Omental fat pad (tissue), 4 donors: ENCODE data around the gene C19orf12. TPM values are rescaled to one million over a fixed set of nuclear protein-coding genes. Genes with fewer than 3 reads are reported as not detected.

Source experiments
- ATAC-seq: fragments of 150-250 bp; one replicate; pipeline ENCODE4 v1.9.1; 2016; ENCODE audit warnings: mild to moderate bottlenecking, moderate library complexity; ENCODE audit not compliant: low FRiP score
- DNase-seq: peaks from one replicate; pipeline ENCODE4 v3.0.0-alpha.2; 2019; ENCODE audit warnings: low spot score
- total RNA-seq, 4 donors: library from RNA; depleted of rRNA; stranded (reverse); fragments of >200 nt; gene quantifications; one replicate each; pipeline ENCODE4 v1.1.0, GENCODE V29; 2016
- TF ChIP-seq, protein P1 (sequence below), 3 donors: fragments of 450-650 bp; IDR thresholded peaks; one replicate each; pipeline ENCODE4 v1.5.1; 2016 to 2017; ENCODE audit warnings: antibody characterized with exemption in 3 of 3, mild to moderate bottlenecking in 3 of 3, moderate library complexity in 2 of 3

C19orf12 gene
- total RNA-seq, 4 donors from 2014 or later, result 105 to 260 (median 142) TPM

DNA sequence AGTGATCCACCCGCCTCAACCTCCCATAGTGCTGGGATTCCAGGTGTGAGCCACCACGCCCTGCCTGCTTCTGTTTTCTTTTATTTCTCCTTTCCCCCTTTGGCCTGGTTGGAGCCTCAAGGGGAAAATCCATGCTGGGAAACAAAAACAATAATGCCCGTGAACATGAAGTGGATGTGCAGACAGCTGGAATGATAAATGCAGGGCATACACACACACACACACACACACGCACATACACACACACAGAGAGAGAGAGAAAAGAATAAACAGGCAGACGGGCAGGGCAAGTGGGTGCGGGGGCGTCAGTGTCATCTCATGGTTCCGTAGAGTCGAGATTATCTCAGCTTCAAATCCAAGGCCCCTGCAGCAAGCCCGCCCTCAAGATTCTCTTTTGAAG, 54.2 kb downstream of the C19orf12 start:
- TF ChIP-seq, protein P1, sequence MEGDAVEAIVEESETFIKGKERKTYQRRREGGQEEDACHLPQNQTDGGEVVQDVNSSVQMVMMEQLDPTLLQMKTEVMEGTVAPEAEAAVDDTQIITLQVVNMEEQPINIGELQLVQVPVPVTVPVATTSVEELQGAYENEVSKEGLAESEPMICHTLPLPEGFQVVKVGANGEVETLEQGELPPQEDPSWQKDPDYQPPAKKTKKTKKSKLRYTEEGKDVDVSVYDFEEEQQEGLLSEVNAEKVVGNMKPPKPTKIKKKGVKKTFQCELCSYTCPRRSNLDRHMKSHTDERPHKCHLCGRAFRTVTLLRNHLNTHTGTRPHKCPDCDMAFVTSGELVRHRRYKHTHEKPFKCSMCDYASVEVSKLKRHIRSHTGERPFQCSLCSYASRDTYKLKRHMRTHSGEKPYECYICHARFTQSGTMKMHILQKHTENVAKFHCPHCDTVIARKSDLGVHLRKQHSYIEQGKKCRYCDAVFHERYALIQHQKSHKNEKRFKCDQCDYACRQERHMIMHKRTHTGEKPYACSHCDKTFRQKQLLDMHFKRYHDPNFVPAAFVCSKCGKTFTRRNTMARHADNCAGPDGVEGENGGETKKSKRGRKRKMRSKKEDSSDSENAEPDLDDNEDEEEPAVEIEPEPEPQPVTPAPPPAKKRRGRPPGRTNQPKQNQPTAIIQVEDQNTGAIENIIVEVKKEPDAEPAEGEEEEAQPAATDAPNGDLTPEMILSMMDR (IDR thresholded peaks at IDR 0.05), result no peak
- DNase-seq, result no peak
- ATAC-seq, result no peak

- ATAC-seq (no peak), DNase-seq (no peak)
- TF ChIP-seq, protein P1 (IDR thresholded peaks at IDR 0.05), result no peak
Observed at GRCh38 chr19:29658221-29658991, 56.7 kb downstream of the C19orf12 start.

GRCh38 chr19:29655648-29656335, 59.3 kb downstream of the C19orf12 start:
- ATAC-seq, result no peak
- DNase-seq, result no peak

GRCh38 chr19:29653398-29653797, 61.7 kb downstream of the C19orf12 start:
- DNase-seq, result no peak
- ATAC-seq, result no peak
- TF ChIP-seq, protein P1 (IDR thresholded peaks at IDR 0.05), result no peak

More at GRCh38 chr19:29655648-29656335, 59.3 kb downstream of the C19orf12 start:
- TF ChIP-seq, protein P1 (IDR thresholded peaks at IDR 0.05), result no peak

DNA sequence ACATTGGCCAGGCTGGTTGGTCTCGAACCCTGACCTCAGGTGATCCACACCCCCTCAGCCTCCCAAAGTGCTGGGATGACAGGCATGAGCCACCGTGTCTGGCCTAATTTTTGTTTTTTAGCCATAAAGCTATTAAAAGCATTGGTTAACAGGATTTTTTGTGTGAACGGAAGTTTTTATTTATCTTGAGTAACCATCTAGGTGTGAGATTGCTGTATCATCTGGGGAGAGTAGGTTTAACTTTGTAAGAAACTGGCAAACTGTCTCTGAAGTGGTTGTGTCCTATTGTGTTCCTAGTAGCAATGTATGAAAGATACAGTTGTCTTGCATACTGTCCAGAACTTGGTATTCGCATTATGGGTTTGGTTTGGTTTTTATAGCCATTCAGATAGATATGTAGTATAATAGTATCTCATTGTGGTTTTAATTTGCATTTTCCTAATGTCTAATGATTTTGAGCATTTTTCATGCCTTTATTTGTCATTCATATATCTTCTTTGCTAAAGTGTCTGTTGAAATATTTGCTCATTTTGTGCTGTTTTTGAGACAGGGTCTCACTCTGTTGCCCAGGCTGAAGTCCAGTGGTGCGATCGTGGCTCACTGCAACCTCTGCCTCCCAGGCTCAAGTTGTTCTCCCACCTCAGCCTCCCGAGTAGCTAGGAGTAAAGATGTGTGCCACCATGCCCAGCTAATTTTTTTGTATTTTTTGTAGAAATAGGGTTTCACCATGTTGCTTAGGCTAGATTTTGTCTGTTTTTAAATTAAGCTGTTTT, 63.3 kb downstream of the C19orf12 start:
- TF ChIP-seq, protein P1 (IDR thresholded peaks at IDR 0.05), result no peak
- DNase-seq, result no peak
- ATAC-seq, result no peak

- TF ChIP-seq, protein P1 (IDR thresholded peaks at IDR 0.05), result no peak
- no peak for DNase-seq
- ATAC-seq, result no peak
Observed at GRCh38 chr19:29650772-29651387, 64.2 kb downstream of the C19orf12 start.

Other genes starting within 250 kb of the C19orf12 start
- not detected for gene VSTM2B, start 189.3 kb downstream of the C19orf12 start, total RNA-seq
- gene POP4, start 109.0 kb downstream of the C19orf12 start, total RNA-seq, result 10 to 100 TPM; 52.9 to 62.4 (median 55.0) TPM
- gene PLEKHF1, start 49.8 kb downstream of the C19orf12 start, total RNA-seq, result 10 to 100 TPM; 10.7 to 55.5 (median 21.5) TPM
- 1 to 10 TPM in 3 of 4 donors, not detected in 1; 1.9 to 3.8 (median 2.9) TPM for gene CCNE1, start 96.7 kb upstream of the C19orf12 start, total RNA-seq
- gene URI1, start 227.0 kb upstream of the C19orf12 start, total RNA-seq, result 10 to 100 TPM; 52.2 to 63.2 (median 58.6) TPM